ENCODE data around the gene CTNNBIP1. TPM values are rescaled to one million over a fixed set of nuclear protein-coding genes. Genes with fewer than 3 reads are reported as not detected.

Gene CTNNBIP1
- total RNA-seq, 1 donor from 2014 or later: 50.6 TPM

DNA sequence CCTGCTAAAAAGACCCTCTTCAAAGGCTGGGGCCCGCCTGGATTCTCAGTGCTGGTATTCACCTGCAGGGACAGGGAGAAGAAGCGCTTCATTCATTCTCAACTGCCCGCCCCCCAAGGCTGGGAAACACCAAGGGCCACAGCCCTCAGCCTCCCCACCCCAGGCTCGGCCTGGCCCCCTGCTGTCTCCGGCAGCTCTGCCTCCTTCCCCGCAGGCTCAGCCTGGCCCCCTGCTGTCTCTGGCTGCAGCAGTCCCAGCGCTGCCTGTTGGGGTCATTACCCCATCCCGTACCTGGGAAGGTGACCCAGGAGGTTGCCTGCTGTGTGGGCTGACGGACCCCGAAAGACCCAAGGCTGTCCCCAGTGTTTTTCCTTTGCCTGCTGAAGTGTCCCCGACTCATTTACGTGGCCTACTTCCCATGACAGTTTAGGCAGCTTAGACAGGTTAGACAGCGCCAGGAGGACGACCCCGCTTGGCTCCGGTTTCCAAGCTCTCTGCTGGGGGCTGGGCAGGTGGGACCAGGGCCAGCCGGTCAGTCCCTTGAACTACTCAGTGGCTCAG, 63.4 kb downstream of the CTNNBIP1 start:
- ATAC-seq (no peak), DNase-seq (ENCODE audit: missing footprints) (no peak)
- intact Hi-C loops (cut with DNase I): no loop called here

- ATAC-seq: no peak
- intact Hi-C loops (cut with DNase I): no loop called here
- DNase-seq (ENCODE audit: missing footprints): no peak
Observed at GRCh38 chr1:9845914-9846313, 64.2 kb downstream of the CTNNBIP1 start.

DNA sequence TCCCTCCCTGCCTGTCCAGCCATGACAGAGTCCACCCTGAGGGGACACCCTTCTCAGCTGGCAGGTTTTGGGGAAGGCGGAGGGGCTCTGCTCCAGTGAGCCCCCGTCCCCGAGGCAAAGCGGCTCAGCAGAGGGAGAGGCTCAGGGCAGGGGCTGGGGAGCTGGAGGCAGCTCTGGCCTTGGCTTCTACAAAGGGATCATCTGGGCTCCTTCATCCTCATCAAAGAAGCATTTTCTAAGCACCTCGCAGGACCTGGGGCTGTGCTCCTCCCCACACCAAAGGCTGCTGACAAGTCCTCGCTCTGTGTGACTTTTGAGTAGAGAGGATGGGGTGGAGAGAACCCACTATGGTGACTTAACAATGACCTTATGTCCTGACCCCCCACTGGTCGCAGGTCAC, 65.3 kb downstream of the CTNNBIP1 start:
- intact Hi-C loops (cut with DNase I): no loop called here
- DNase-seq (ENCODE audit: missing footprints) (no peak), ATAC-seq (no peak)

DNA sequence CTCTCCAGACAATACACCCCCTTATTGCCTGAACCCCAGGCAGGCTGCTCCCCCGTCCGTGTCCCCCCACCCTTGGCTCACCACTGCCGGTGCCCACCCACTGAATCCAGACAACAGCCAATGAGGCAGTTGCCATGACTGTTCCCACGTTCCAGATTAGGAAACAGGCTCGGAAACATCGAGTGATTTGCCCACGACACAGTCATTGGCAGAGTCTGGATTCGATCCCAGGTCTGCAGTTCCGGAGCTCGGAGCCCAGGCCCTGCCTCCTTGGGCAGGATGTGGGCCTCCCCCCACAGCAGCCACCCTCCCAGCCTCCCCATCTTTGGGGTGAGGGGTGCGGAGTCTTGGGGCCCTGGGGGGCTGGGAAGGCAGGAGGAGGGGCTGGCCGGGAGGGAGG, 66.0 kb downstream of the CTNNBIP1 start:
- intact Hi-C loops (cut with DNase I): no loop called here
- DNase-seq (ENCODE audit: missing footprints) (no peak), ATAC-seq (no peak)

DNA sequence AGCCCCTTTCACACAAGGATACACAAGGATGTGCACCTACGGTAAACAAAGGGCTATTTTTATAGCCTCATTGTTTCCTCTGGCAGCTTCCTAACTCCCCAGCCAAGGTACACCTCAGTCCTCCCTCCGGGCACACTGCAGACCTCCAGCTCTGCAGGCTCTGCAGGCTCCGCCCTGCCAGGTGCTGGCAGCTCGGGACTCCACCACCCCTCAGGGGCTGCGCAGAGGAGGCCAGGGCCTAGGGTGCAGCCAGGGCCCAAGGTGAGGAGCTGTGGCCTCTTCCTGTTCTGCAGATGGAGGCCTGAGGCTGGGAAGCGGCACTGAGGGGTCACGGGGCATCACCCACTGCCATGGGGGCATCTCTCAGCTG, 66.5 kb downstream of the CTNNBIP1 start:
- intact Hi-C loops (cut with DNase I): no loop called here
- no peak for DNase-seq (ENCODE audit: missing footprints)
- ATAC-seq: no peak

GRCh38 chr1:9842781-9843575, 67.1 kb downstream of the CTNNBIP1 start:
- DNase-seq (ENCODE audit: missing footprints) (no peak), ATAC-seq (peak; percentile 18)
- intact Hi-C loops (cut with DNase I): no loop called here

DNA sequence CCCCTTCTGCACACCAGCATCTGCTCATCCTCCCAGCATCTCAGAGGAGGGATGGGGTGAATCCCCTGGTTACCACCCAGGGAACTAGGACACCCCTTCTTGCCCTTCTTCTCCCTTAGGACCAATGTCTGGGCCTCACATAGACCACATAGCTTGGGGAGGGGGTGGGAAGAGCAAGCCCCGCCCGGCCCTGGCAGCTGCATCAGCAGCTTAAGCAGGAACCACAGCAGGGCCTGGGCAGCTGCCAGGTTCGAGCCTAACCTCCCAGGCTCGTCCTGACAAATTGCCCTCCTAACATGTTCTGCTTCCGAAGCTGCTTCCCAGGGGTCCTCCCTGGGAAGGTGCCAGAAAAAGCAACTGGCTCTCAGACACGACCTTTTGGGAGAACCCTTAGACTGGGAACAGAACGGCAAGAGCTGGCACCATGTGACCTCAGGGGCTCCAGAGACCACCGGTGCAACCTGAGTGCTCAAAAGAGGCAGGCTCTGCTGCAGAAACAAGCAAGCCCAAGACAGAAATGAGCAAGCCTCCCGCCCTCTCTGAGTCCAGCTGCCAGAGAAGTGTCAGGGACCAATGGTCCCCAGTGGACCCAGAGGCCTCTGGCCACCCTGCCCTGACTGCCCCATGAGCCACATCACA, 67.9 kb downstream of the CTNNBIP1 start:
- ATAC-seq (no peak), DNase-seq (ENCODE audit: missing footprints) (no peak)
- intact Hi-C loops (cut with DNase I): no loop called here

DNA sequence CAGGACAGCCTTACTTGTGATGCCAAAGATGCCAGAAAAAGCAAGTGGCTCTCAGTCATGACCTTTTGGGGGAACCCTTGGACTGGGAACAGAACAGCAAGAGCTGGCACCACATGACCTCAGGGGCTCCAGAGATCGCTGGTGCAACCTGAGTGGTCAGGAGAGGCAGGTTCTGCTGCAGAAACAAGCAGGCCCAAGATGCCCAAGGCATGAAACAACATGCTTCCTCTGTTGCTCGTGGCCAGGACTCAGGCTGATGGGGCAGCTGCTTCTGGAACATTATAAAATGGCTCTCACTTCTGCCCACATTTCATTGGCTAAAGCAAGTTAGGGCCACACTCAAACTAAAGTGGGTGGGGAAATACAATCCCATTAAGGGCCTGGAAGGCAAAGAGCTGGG, 68.6 kb downstream of the CTNNBIP1 start:
- DNase-seq (ENCODE audit: missing footprints) (no peak), ATAC-seq (no peak)
- intact Hi-C loops (cut with DNase I): no loop called here

DNA sequence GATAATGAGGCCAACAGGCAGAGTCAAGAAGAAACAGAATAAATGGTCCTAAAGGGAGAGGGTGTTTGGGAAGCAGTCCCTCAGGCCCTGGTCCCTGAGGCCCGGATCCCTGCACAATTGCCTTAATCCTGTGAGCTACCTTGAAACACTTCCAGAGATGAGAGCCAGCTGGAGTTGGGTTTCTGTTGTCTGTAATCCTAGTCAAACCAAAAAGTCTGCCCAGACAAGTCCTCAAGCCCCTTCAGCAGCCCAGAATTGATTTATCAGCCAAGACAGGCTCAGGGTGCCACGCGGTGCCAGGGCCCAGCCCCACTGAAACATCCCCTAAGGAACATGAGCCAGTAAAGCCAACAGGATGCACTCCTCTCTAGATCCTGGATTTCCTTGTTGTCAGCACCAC, 69.9 kb downstream of the CTNNBIP1 start:
- intact Hi-C loops (cut with DNase I): no loop called here
- DNase-seq (ENCODE audit: missing footprints) (no peak), ATAC-seq (no peak)

- intact Hi-C loops (cut with DNase I): no loop called here
- ATAC-seq (no peak), DNase-seq (ENCODE audit: missing footprints) (no peak)
Observed at GRCh38 chr1:9838946-9839345, 71.1 kb downstream of the CTNNBIP1 start.

DNA sequence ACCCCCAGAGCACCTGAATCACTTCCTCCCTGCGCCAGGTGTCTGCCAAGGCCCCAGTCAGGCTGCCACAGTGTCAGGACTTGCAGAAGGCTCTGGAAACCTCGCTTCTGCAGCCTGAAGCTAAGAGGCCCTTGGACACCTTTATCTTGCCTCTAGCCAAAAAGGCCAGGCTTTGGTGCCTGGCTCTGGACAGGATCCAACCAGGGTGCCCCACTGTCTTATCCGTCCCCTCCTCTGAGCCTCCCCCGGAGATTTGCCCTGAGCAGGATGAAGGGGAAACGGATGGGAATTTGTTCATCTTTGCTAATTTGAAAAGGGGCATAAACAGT, 73.5 kb downstream of the CTNNBIP1 start:
- DNase-seq (ENCODE audit: missing footprints): no peak
- intact Hi-C loops (cut with DNase I): no loop called here
- no peak for ATAC-seq

- intact Hi-C loops (cut with DNase I): no loop called here
- no peak for DNase-seq (ENCODE audit: missing footprints)
- peak; percentile 67 for ATAC-seq
Observed at GRCh38 chr1:9835758-9836631, 74.1 kb downstream of the CTNNBIP1 start.

DNA sequence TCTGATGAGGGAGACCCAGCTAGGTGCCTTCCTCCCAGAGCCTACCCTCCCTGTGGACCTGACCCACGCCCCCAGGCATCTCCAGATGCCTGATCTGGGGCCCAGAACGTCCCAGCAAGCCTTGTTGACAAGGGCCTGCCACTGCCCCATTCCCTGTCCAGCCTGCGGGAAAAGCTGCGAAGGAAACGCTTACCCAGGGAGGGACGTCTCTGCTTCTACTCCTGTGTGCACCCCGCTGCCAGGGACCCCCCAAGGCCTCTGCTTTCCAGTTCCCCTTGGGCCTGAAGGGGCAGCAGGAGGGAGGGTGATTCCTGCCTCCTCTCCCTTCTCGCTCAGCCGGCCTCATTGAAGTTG, 74.7 kb downstream of the CTNNBIP1 start:
- ATAC-seq (no peak), DNase-seq (ENCODE audit: missing footprints) (no peak)
- intact Hi-C loops (cut with DNase I): no loop called here

DNA sequence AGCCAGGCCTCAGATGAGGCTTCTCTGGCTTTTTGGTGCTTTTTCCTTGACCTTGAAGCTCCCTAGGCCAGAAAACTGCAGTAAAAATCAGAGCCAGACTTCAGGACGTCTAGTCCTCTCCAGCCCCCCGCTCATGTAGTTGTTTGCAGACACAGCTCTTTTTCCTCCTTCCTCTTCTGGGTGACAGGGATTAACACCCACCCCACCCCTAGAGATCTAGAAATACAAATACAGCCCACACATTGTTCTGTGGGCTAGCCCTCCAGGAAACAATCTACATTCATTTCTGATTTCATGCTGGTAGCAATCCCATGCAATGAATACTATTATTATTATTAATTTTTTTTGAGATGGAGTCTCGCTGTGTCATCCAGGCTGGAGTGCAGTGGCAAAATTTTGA, 76.4 kb downstream of the CTNNBIP1 start:
- no peak for ATAC-seq
- intact Hi-C loops (cut with DNase I): no loop called here
- DNase-seq (ENCODE audit: missing footprints): no peak

DNA sequence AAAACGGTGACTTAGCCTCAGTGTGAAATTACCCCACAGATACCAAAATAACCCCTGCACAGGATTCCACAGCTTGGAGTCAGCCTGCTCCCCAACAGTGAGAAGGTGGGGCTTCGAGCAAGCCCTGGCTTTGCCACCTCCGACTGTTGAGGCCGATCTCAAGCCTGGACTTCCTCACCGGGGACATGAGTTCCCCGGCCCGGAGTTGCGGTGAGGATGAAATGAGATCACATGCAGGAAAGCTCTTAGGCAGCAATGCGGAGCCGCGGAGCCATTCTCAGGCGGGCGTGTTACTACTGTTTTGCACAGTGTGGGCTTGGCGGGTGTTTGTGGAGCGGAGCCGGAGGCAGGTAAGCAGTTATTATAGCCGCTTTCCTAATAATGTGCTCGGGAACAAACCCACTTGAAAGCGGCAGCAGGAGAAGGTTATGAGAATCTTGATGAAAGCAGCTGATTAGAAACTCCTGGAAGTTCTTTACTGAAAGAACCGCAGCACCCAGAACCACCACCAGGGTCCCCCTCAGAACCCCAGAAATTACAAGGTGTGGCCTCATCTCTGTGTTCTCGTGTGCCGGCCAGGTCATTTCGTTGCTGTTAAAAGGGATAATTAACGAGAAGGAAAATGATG, 82.4 kb downstream of the CTNNBIP1 start:
- intact Hi-C loops (cut with DNase I): no loop called here
- DNase-seq (ENCODE audit: missing footprints) (no peak), ATAC-seq (no peak)

GRCh38 chr1:9826616-9827015, 83.5 kb downstream of the CTNNBIP1 start:
- intact Hi-C loops (cut with DNase I): no loop called here
- ATAC-seq (no peak), DNase-seq (ENCODE audit: missing footprints) (no peak)

DNA sequence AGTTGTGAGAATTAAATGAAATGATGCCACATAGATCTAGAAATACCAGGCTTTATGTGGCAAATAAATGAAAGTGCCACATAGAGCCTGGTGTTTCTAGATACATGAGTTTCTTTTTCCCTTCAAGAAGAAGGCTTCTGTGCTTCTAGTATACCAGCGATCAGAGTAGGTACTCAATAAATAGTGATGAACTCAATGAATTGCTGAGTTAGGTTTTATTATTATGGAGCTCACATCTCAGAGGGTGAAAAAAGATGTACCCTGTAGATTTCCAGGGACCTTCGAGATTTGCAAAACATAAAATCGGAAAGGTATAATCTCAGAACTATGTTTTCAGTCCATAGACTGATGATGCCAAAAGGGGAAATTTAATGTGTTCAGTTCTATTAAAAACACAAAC, 84.0 kb downstream of the CTNNBIP1 start:
- no peak for DNase-seq (ENCODE audit: missing footprints)
- ATAC-seq: no peak
- intact Hi-C loops (cut with DNase I): no loop called here

GRCh38 chr1:9825093-9826074, 84.7 kb downstream of the CTNNBIP1 start:
- intact Hi-C loops (cut with DNase I): no loop called here
- peak; percentile 31 for ATAC-seq
- no peak for DNase-seq (ENCODE audit: missing footprints)
